Activated naive CD8-positive, alpha-beta T cell treated with anti-CD3 and anti-CD28 coated beads, Interleukin-2, amount 50 U/mL, for 16 hours (primary cell): Measurements from ENCODE around the gene SVOPL.

ENCODE experiments used
- DNase-seq: peaks from one replicate; pipeline ENCODE4 v3.0.0-alpha.2; 2020; ENCODE audit warnings: low read depth, low spot score

The SVOPL gene

DNA sequence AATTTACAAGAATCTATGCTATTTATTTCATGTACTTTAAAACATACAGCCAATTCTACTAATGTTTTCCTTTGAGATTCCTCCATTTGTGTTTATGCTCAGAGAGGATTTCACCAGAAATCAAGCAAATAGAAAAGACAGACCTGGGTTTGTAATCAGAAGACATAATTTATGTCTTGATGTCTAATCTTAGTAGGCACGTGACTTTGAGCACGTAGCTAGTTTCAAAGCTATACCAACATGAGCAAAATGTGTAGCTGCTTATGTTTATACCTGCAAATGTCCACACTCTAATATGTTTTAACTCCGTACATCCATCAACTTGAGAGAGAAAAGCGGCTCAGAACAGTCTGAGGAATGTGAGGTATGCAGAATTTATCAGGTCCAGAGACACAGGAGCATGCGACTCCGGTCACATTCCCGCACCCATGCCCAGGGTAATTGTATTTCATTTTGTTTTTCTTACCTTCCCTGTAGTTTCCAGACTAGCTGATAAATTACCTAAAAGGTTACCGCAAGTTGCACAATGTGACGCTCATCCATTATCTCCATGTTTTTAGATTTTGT is 40.0 kb downstream of the SVOPL start:
- DNase-seq = no peak

DNA sequence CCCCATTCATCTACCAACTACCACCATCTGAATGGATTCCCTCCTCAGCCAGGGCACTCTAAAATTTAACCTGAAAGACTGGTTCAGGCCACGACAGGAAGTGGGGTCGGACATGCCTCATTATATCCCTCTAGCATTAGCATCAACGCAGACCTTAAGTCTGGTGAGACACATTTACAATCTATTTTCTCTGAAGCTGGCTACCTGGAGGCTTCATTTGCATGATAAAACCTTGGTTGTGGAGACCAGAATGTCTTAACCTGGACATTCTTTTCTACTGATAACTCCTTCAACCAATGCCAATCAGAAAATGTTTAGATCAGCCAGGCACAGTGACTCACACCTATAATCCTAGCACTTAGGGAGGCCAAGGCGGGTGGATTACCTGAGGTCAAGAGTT is 42.3 kb downstream of the SVOPL start:
- DNase-seq = no peak

DNA sequence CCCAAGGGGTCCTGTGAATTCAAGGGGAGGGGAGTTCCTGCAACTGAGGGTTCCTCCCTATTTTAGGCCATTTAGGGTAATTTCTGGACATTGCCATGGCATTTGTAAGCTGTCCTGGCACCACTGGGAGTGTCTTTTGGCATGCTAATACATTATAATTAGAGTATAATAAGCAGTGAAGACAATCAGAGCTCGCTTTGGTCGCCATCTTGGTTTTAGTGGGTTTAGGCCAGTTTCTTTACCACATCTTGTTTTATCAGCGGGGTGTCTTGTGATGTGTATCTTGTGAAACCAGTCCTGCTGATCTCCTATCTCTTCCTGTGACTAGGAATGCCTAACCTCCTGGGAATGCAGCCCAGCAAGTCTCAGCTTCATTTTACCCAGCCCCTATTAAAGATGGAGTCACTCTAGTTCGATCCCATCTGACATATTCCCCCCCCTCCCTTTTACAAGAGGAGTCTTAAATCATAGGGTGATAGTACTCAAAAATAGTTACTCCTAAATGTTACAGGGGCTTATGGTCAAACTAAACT is 43.2 kb downstream of the SVOPL start:
- no peak for DNase-seq

DNA sequence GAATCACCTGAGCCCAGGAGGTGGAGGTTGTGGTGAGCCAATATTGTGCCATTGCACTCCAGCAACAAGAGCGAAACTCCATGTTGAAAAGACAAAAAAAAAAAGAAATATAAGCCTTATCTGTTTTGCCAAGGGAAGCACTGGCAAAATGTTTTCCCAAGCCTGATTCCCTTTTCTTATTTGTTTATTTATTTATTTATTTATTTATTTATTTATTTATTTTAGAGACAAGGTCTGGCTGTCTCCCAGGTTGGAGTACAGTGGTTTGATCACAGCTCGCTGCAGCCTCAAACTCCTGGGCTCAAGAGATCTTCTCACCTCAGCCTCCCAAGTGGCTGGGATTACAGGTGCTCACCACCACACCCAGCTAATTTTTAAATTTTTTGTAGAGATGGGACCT is 44.2 kb downstream of the SVOPL start:
- DNase-seq = no peak

DNA sequence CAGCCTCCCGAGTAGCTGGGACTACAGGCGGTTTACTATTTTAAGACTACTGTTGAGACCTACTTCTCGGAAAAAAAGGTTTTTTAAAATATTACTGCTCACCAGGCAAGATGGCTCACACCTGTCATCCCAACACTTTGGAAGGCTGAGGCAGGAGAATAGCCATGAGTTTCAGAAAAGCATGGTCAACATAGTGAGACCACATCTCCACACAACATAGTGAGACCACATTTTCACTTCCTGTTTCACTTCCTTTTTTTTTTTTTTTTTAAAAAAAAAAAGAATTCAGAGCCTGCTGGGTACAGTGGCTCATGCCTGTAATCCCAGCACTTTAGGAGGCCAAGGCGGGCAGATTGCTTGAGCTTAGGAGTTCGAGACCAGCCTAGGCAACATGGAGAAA is 46.5 kb downstream of the SVOPL start:
- no peak for DNase-seq

DNA sequence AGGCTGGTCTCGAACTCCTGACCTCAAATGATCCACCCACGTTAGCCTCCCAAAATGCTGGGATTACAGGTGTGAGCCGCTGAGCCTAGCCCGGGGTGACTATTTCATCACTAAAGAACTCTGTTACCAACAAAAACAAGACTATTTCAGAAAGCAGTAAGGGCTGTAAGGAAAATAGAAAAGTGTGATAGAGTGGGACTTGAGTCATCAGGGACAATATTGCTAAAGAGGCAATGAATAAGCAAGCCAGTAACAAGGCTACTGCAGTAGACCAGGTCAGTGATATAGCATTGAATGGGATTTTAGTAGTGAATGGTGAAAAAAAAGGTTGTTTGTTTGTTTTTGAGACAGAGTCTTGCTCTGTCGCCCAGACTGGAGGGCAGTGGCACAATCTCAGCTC is 51.7 kb downstream of the SVOPL start:
- DNase-seq = no peak

DNA sequence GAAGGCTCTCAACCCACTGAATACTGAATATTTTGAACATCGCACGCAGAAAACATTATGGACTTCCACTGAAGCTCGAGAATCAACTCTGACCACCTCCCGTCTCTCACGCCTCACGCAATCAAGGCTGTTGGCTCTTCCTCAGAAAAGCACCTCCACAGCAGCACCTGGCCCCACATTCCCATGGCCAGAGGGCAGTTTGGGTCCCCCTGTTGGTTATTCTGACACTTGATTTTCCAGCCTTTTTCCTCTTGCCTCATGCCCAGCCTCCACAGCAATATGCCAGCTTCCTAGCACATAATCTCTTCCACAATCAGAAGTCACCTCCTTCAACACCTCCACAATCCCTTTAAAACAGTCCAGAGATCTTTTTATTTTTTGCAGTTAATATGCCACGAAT is 55.9 kb downstream of the SVOPL start:
- no peak for DNase-seq

DNA sequence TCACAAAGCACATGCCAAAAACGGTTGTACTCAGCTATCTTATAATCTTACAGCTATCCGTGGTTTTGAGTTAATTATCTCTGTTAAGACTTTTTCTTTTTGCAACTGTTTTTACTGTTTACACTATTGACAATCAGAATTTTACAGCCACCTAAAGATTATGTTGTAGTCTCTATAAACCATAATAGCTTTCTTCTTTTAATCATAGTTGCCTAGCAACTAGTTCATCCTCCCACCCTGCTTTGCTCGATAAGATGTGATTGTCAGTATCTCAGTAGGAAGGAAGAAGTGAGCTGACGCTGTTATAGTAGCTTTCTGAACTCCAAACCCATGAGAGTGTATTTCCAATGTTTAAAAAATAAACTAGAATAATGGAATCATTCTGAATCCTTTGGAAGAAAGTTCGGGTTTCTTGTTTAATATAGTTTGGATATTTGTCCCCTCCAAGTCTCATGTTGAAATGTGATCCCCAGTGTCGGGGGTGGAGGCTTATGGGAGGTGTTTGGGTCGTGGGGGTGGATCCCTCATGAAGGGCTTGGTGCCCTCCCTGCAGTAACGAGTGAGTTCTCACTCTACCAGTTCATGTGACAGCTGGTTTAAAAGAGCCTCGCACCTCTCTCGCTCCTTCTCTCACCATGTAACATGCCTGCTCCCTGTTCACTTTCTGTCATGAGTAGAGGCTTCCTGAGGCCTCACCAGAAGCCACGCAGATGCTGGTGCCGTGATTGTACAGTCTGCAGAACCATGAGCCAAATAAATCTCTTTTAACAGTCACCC is 68.1 kb downstream of the SVOPL start:
- DNase-seq = no peak

DNA sequence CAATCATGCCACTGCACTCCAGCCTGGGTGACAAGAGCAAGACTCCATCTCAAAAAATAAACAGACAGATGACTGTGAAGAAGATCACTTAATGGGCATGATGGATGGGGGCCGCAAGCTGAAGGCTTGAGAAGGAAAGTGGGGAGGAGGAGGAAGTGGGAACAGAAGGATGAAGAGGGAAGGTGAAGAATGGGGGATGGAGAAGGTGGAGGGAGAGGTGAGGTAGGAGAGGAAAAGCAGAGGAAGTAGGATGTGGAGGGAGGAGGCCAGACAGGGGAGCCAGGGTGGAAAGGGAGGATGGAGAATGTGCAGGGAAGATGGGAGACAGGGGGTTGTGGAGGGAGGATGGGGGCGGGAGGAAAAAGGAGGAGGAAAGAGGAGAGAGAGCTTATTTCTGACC is 68.8 kb downstream of the SVOPL start:
- DNase-seq = no peak

DNA sequence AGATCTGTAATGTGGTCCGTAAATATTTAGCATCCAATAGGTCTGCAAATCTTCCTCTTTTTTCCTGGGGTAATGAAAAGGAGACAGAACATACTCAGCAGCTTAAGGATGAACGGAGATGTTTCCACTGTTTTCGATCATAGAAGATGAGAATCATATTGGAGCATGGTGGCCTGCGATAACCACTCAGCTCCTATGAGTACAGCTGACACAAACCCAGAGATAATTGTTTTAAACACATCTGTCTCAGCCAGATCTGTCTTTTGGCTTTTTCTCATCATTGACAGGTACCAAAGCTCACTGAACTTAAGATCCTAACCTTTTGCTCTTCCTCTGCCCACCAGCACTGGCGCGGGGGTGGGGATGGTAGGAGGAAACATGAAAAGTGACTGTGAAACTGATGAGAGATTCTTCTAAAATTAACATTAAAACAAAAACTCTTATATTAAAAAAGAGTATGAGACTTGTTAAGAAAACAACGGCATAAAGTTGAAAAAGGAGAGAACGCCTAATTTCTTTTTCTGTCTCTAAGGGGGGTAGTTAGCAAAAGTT is 71.0 kb downstream of the SVOPL start:
- DNase-seq = no peak

DNA sequence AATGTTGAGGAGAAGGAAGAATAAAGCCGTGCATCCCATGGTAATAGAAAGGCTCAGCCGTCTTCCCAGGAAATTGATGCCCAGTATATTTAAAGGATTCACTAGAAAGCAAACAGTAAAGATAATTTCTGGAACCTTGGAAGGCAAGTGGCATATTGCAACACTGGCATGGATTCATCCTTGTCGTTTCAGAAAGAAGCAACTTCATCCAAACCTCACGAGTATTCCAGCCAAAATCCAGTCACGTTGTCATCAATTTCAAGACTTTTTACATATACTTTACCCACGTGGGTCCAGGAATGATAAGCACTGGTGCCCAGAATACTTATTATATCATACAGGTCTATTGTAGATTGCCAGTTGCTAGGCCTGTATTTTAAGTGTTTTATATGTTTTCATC is 73.8 kb downstream of the SVOPL start:
- no peak for DNase-seq

DNA sequence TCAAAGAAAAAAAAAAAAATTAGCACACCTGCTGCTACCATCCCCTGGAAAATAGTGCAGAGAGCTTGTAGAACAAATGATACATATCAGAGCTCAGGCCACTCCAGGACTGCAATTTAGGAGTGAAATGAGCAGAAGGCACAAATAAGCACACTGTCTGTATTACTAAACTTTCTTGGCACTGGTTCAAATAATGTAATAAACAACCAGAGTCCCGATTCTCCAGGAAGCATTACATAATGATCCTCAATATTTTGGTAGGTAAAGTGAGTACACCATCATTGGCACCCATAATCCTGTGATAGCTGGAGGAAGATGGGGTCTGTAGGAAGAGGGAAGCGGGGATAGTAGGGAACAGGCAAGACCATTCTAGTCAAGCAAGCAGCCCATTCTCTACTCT is 74.3 kb downstream of the SVOPL start:
- no peak for DNase-seq

DNA sequence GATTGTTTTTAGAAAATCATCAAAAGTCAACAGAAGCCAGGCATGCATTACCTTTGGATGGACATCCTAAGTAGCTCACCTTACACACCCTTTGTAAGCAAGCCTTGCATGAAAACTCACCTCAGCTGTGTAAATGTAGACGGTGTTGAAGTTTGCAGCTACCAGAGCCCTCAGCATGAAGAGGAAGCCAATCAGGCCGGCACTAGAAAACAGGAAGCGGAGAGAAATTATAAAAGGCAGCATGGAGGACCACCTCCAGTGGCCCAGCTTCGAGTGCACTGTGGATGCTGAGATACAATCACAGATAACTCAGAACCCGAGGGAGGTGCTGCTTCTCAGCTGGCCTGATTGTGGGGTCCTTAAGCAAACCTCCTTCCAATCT is 75.3 kb downstream of the SVOPL start:
- no peak for DNase-seq

DNA sequence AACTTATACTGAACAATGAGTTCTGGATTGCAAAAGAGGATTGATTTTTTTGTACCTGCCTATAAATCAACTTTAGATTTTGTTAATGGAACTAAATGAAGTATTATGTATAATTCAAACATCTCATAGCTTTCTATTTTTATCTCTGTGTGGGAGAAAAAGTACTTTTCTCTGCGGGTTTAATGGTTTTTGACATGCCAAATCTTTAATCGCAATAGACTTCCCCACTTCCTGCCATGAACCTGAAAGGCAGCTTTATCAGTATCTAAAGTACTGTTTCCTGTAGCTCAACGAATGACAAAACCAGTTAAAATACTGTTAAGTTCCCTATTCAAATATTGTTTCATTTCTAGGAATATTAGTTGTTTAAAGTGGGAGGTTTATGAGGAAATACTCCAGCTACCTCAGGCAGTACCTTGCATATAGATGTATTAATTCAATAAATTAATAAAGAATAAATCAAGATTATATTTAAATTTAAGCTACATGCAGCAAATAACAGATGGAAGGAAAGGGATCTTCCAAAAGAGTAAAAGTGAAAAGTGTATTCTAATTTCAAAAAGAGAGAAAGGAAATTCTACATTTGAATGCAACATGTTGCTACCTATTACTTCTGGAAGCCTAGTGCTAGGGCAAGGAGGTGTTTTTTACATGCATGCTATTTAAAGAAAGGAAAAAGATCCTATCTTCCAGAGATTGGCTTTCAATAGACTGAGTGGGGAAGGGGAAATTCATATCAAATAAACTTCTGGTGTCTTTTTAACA is 75.9 kb downstream of the SVOPL start:
- no peak for DNase-seq

DNA sequence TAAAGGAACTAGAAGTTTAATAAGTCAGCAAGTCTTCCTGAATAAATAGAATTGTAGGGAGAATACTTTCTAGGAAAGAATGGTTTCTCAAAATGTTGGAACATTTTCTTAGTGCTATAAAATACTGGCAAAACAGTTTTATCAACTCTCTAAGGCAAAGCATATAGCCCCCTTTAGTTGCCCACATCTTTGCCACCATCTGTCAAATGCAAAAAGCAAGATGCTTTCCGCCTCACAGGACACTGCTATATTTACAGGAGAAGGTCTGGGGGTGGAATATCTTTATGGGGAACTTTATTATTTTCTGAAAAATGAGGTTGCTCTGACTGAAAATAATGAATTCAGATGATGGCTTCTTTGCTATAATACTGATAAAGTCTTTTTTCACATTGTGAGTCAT is 78.3 kb downstream of the SVOPL start:
- DNase-seq = no peak

DNA sequence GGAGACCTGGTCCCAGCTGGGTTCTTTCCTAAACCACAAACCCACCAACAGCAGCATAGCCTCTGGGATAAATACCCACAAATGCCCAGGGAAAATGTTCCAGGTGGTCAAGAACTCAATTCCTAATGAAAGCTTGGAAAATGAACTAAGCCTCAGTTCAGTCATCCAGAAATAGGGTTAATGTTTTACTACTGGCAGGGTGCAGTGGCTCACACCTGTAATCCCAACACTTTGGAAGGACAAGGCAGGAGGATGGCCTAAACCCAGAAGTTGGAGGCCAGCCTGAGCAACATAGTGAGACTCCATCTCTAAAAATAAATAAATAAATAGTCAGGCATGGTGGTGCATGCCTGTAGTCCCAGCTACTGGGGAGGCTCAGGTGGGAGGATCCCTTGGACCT is 82.2 kb downstream of the SVOPL start:
- DNase-seq = no peak

DNA sequence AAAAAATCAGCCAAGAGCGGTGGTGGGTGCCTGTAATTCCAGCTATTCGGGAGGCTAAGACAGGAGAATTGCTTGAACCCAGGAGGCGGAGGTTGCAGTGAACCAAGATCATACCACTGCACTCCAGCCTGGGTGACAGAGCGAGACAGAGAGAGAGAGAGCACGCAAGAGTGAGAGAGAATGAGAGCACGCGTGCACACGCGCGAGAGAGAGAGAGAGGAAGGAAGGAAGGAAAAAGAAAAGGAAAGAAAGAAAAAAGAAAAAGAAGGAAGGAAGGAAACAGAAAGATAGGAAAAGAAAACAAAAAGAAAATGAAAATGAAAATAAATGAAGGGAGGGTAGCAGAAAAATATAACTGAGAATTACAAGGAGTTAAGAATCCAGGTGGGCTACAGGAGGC is 82.7 kb downstream of the SVOPL start:
- DNase-seq = no peak

DNA sequence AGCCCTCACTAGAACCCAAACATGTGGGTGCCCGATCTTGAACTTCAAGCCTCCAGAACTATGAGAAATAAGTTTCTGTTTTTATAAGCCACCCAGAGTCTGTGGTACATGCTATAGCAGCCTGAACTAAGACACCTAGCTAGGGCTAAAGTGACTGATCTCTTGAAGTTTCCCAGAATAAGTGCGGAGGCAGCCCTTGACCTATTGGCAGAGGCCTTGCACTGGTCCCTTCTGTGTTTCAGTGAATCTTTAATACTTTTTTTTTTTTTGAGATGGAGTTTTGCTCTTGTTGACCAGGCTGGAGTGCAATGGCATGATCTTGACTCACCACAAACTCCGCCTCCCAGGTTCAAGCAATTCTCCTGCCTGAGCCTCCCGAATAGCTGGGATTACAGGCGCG is 85.1 kb downstream of the SVOPL start:
- DNase-seq = no peak

DNA sequence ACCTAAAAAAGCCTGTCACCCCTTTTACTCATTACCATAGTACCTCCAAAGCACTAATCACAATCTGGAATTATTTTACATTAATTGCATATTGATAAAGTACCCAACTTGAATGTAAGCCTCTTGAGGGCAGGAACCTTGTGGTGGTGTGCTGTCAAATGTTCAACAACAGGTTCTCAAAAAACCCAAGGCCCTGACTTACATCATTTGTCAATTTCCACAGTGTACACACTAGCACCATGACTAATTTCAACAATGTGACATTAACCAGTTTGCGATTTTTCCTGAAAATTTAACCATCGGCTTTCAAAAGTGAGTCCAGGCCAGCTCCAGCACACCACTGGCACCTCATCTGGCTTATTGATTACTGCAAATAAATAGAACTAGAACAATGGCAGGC is 87.5 kb downstream of the SVOPL start:
- no peak for DNase-seq

DNA sequence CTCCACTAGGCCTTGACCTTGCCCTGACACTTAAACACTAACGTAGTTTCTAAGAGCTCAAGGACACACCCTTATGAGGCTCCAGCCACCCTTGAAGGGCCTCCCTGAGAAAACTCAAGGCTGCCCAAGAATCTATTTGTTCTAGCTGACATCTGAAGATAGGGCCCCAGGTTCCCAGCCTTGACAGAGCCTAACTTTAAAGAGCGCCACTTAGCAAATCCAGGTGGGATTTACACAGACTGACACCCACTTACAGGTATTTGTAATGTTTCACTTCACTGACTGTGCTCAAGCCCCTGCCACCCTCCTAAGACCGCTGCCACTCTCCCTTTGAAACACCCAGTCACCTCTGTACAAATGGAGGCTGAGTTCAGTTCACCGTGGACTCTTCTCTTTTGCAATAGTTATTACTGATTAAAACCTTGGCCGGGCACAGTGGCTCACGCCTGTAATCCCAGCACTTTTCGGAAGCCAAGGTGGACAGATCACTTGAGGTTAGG is 90.4 kb downstream of the SVOPL start:
- no peak for DNase-seq

DNA sequence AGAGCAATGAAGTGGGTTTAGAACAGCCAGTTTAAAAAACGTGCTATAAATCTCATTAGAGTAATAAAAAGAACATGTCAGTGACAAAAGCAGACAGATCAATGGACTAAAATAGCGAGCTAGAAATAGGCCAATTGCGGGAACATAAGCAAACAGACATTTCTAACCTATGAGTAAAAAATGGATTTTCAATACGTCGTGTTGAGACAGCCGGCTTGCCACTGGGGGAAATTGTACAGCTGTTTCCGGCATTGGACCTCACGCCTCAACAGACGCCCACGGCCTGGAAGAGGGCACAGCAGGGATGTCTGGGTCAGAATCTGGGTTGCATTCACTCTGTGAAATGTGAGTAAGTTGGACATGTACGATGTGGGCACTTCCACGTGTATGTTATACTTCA is 92.9 kb downstream of the SVOPL start:
- DNase-seq = no peak
